H9 (cell line): ENCODE measurements around the gene TMEM92. TPM values are rescaled to one million over a fixed set of nuclear protein-coding genes. Genes with fewer than 3 reads are reported as not detected.

Source experiments
- DNase-seq: peaks from one replicate; pipeline ENCODE4 v3.0.0-alpha.2; 2017
- H2AFZ ChIP-seq: one replicate; pipeline ENCODE4 v1.6.1; 2013; ENCODE audit warnings: mild to moderate bottlenecking, low read length, control low read depth, moderate library complexity
- H2AK5ac ChIP-seq: 2 replicates; pipeline ENCODE4 v1.6.1; 2013; ENCODE audit warnings: low read length, control low read depth, mixed read lengths; ENCODE audit not compliant: insufficient read length
- H2BK120ac ChIP-seq: one replicate; pipeline ENCODE4 v1.6.1; 2013; ENCODE audit warnings: low read depth, mild to moderate bottlenecking, low read length, control low read depth, inconsistent platforms; ENCODE audit not compliant: poor library complexity, severe bottlenecking
- H2BK12ac ChIP-seq: 2 replicates; pipeline ENCODE4 v1.6.1; 2013; ENCODE audit warnings: low read length, control low read depth, mixed read lengths, low read depth; ENCODE audit not compliant: insufficient read length
- H2BK15ac ChIP-seq: 2 replicates; pipeline ENCODE4 v1.6.1; 2013; ENCODE audit warnings: low read depth, low read length, control low read depth
- H2BK20ac ChIP-seq: one replicate; pipeline ENCODE4 v1.6.1; 2013; ENCODE audit warnings: low read depth, mild to moderate bottlenecking, low read length, control low read depth, inconsistent platforms; ENCODE audit not compliant: poor library complexity, severe bottlenecking
- H2BK5ac ChIP-seq: 2 replicates; pipeline ENCODE4 v1.6.1; 2013; ENCODE audit warnings: low read length, control low read depth, mixed read lengths; ENCODE audit not compliant: insufficient read length
- H3K14ac ChIP-seq: 2 replicates; pipeline ENCODE4 v1.6.1; 2013; ENCODE audit warnings: low read length, control low read depth; ENCODE audit not compliant: insufficient read depth
- H3K18ac ChIP-seq: 2 replicates; pipeline ENCODE4 v1.6.1; 2013; ENCODE audit warnings: low read depth, mild to moderate bottlenecking, mixed read lengths, low read length, control low read depth; ENCODE audit not compliant: insufficient read length
- H3K23ac ChIP-seq: 2 replicates; pipeline ENCODE4 v1.6.1; 2013; ENCODE audit warnings: low read length, control low read depth, mixed read lengths, low read depth; ENCODE audit not compliant: insufficient read length
- H3K23me2 ChIP-seq: 2 replicates; pipeline ENCODE4 v1.6.1; 2013; ENCODE audit warnings: low read depth, mild to moderate bottlenecking, mixed read lengths, low read length, control low read depth; ENCODE audit not compliant: insufficient read length, poor library complexity, severe bottlenecking
- H3K27ac ChIP-seq: 2 replicates; pipeline ENCODE4 v1.5.1; 2013; ENCODE audit warnings: low read length, control low read depth, mixed read lengths, low read depth; ENCODE audit not compliant: insufficient read length
- H3K27me3 ChIP-seq: 2 replicates; pipeline ENCODE4 v1.6.1; 2013; ENCODE audit warnings: low read length, control low read depth, inconsistent platforms; ENCODE audit not compliant: insufficient read depth
- H3K4ac ChIP-seq: 2 replicates; pipeline ENCODE4 v1.6.1; 2013; ENCODE audit warnings: low read depth, mild to moderate bottlenecking, control low read depth, inconsistent platforms, low read length, moderate library complexity
- H3K4me1 ChIP-seq: 2 replicates; pipeline ENCODE4 v1.6.1; 2013; ENCODE audit warnings: low read length, control low read depth, inconsistent platforms; ENCODE audit not compliant: insufficient read depth
- H3K4me2 ChIP-seq: 2 replicates; pipeline ENCODE4 v1.6.1; 2013; ENCODE audit warnings: low read length, control low read depth, mixed read lengths; ENCODE audit not compliant: insufficient read length, insufficient read depth
- H3K56ac ChIP-seq: 2 replicates; pipeline ENCODE4 v1.6.1; 2013; ENCODE audit warnings: low read depth, mild to moderate bottlenecking, mixed read lengths, low read length, control low read depth; ENCODE audit not compliant: insufficient read length
- H3K79me1 ChIP-seq: 2 replicates; pipeline ENCODE4 v1.6.1; 2013; ENCODE audit warnings: low read depth, mild to moderate bottlenecking, moderate library complexity, low read length, control low read depth, inconsistent platforms; ENCODE audit not compliant: insufficient read depth, poor library complexity, severe bottlenecking
- H3K79me2 ChIP-seq: 2 replicates; pipeline ENCODE4 v1.6.1; 2013; ENCODE audit warnings: low read length, control low read depth, inconsistent platforms; ENCODE audit not compliant: insufficient read depth
- H3K9ac ChIP-seq: 2 replicates; pipeline ENCODE4 v1.6.1; 2013; ENCODE audit warnings: low read length, control low read depth, mixed read lengths; ENCODE audit not compliant: insufficient read length; ENCODE audit errors: extremely low read depth
- H3K9me3 ChIP-seq: one replicate; pipeline ENCODE4 v1.6.1; 2013; ENCODE audit warnings: low read depth, low read length, inconsistent platforms; ENCODE audit not compliant: control insufficient read depth
- H3T11ph ChIP-seq: one replicate; pipeline ENCODE4 v1.6.1; 2013; ENCODE audit warnings: mild to moderate bottlenecking, low read length, control low read depth, inconsistent platforms
- H4K20me1 ChIP-seq: one replicate; pipeline ENCODE4 v1.6.1; 2013; ENCODE audit not compliant: control insufficient read depth, insufficient read length, insufficient read depth
- H4K5ac ChIP-seq: 2 replicates; pipeline ENCODE4 v1.6.1; 2013; ENCODE audit warnings: low read depth, mild to moderate bottlenecking, mixed read lengths, low read length, control low read depth; ENCODE audit not compliant: insufficient read length
- H4K8ac ChIP-seq: replicated peaks from 2 replicates; pipeline ENCODE4 v1.6.1; 2013; ENCODE audit warnings: low read length, control low read depth, mixed read lengths, low read depth; ENCODE audit not compliant: insufficient read length
- H4K91ac ChIP-seq: 2 replicates; pipeline ENCODE4 v1.6.1; 2013; ENCODE audit warnings: low read depth, mild to moderate bottlenecking, moderate library complexity, mixed read lengths, low read length, control low read depth; ENCODE audit not compliant: insufficient read length
- H3K27ac Mint-ChIP-seq, 3 experiments: 2 replicates in 2 of 3; 3 replicates in 1 of 3; pipeline ENCODE4 v1.8.0; 2020 to 2021; ENCODE audit warnings: mixed read lengths in 3 of 3, mild to moderate bottlenecking in 1 of 3, moderate library complexity in 1 of 3
- H3K27me3 Mint-ChIP-seq: 2 replicates; pipeline ENCODE4 v1.8.0; 2021; ENCODE audit warnings: low read depth, mild to moderate bottlenecking, moderate library complexity, mixed read lengths
- H3K36me3 Mint-ChIP-seq, 3 experiments: 2 replicates in 2 of 3; 3 replicates in 1 of 3; pipeline ENCODE4 v1.8.0; 2020 to 2021; ENCODE audit warnings: low read depth in 3 of 3, mixed read lengths in 3 of 3; ENCODE audit not compliant: insufficient read depth in 1 of 3
- H3K4me1 Mint-ChIP-seq, 2 experiments: 2 replicates each; pipeline ENCODE4 v1.8.0; 2020; ENCODE audit warnings: mixed read lengths in 2 of 2
- H3K4me3 Mint-ChIP-seq, 2 experiments: 2 replicates in 1 of 2; 3 replicates in 1 of 2; pipeline ENCODE4 v1.8.0; 2020 to 2021; ENCODE audit warnings: mild to moderate bottlenecking in 2 of 2, mixed read lengths in 2 of 2, moderate library complexity in 1 of 2
- H3K9me3 Mint-ChIP-seq, 2 experiments: 2 replicates in 1 of 2; 3 replicates in 1 of 2; pipeline ENCODE4 v1.8.0; 2020; ENCODE audit warnings: mild to moderate bottlenecking in 2 of 2, mixed read lengths in 2 of 2, moderate library complexity in 1 of 2
- WGBS: extraction: QIAGEN DNeasy Blood & Tissue Kit; methylation state at CpG from one replicate; pipeline ENCODE4 v1.1.7; 2013; ENCODE audit warnings: missing lambda C conversion rate, low lambda C conversion rate, mixed read lengths; ENCODE audit not compliant: insufficient read length; ENCODE audit errors: extremely low coverage; 5-methylcytosine and 5-hydroxymethylcytosine counted together
- total RNA-seq: library from RNA; stranded (reverse); gene quantifications from 2 replicates; pipeline ENCODE4 v1.2.1, GENCODE V29; 2021
- TF ChIP-seq, protein P1 (sequence below): fragments of 200-600 bp; sonication (generic); conservative IDR thresholded peaks from 3 replicates; pipeline ENCODE4 v1.8.0; 2021; ENCODE audit warnings: antibody characterized with exemption, mild to moderate bottlenecking

TMEM92 gene
- total RNA-seq, 1 experiment from 2014 or later = 10.9 TPM

DNA sequence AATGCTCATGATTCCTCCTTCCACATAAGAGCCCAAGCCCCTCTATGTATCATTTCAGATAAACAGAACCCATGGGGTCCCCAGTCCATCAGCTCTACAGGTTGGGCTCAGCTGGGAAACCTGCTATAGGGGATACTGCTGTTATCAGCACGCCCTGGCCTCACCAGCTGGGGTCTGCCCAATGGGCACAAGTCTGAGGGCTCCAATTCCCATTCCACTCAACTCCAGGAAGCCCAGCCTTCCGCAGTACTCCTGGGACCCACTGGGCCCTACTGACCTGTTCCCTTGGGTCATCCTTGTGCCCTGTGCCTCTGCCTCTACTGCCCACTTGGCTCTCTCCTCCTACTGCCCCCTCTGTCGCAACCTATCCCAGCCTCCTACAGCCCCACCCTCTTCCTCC lies 55.5 kb downstream of the TMEM92 start:
- Histone ChIP-seq H4K5ac (no peak overlapping the region), H3K4ac (no peak overlapping the region), H3K9ac (no peak overlapping the region), H2BK15ac (no peak overlapping the region), H3K14ac (no peak overlapping the region), H3K4me2 (no peak overlapping the region), H2AFZ (no peak overlapping the region), H4K20me1 (peaks cover 2% of the 10 kb centered on the region), H2BK12ac (no peak overlapping the region), H2BK5ac (no peak overlapping the region), H2BK120ac (no peak overlapping the region), H3K79me1 (no peaks in the 10 kb centered on the region), H3T11ph (no peak overlapping the region), H3K27ac (no peak overlapping the region), H3K18ac (no peak overlapping the region), H3K4me1 (no peaks in the 10 kb centered on the region), H3K23ac (no peak overlapping the region), H2AK5ac (no peak overlapping the region), H3K56ac (no peak overlapping the region), H3K79me2 (no peaks in the 10 kb centered on the region), H3K9me3 (no peaks in the 10 kb centered on the region), H3K23me2 (no peaks in the 10 kb centered on the region), H4K91ac (no peak overlapping the region), H4K8ac (no peak overlapping the region), H2BK20ac (no peak overlapping the region), H3K27me3 (no peaks in the 10 kb centered on the region)
- TF ChIP-seq, protein P1, sequence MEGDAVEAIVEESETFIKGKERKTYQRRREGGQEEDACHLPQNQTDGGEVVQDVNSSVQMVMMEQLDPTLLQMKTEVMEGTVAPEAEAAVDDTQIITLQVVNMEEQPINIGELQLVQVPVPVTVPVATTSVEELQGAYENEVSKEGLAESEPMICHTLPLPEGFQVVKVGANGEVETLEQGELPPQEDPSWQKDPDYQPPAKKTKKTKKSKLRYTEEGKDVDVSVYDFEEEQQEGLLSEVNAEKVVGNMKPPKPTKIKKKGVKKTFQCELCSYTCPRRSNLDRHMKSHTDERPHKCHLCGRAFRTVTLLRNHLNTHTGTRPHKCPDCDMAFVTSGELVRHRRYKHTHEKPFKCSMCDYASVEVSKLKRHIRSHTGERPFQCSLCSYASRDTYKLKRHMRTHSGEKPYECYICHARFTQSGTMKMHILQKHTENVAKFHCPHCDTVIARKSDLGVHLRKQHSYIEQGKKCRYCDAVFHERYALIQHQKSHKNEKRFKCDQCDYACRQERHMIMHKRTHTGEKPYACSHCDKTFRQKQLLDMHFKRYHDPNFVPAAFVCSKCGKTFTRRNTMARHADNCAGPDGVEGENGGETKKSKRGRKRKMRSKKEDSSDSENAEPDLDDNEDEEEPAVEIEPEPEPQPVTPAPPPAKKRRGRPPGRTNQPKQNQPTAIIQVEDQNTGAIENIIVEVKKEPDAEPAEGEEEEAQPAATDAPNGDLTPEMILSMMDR = no peak
- no peak for DNase-seq
- H3K36me3 Mint-ChIP-seq = no peaks in the 10 kb centered on the region
- WGBS = no CpG with 5 or more reads among the region's 3 CpGs
- no peaks in the 10 kb centered on the region for H3K9me3 Mint-ChIP-seq
- H3K27ac Mint-ChIP-seq = no peak overlapping the region
- H3K27me3 Mint-ChIP-seq = peaks cover 5% of the 10 kb centered on the region
- H3K4me3 Mint-ChIP-seq = no peak overlapping the region
- H3K4me1 Mint-ChIP-seq = peaks cover 13 to 19% of the 10 kb centered on the region in 2 experiments
